ENCODE measurements around the gene ATP5MG. TPM values are rescaled to one million over a fixed set of nuclear protein-coding genes. Genes with fewer than 3 reads are reported as not detected.
A peak's percentile ranks its signal among the peaks of the same experiment; 100 is the strongest.

ATP5MG gene
- total RNA-seq, 1 experiment from 2014 or later = 205 TPM

DNA sequence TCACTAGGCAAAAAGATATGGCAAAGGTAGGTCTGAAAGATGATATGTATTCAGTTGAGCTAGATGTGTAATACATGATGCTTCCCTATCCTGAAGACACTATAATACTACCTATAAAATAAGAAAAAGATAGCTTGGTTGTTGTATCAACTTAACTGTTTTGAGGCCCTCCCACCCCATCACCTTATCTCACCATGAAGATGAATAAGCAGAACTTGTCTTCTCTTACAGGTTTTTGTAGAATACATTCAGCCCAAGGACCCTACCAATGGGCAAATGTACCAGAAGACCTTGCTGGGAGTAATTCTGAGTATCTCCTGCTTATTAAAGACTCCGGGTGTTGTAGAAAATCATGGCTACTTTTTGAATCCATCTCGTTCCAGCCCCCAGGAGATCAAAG is 28.1 kb upstream of the ATP5MG start:
- Histone ChIP-seq H2AFZ (ENCODE audit: low read depth, low read length, poor library complexity, severe bottlenecking) (no peak overlapping the region), H3K4me2 (ENCODE audit: low read length) (no peak overlapping the region), H3K36me3 (ENCODE audit: control insufficient read depth in 1 of 2, insufficient read depth in 2 of 2, low read length in 2 of 2) (peaks cover 50 to 55% of the 10 kb centered on the region in 2 experiments; a peak in 3 of 4 replicates), H3K4me3 (replicated peaks in 1 of 2; ENCODE audit: low read depth in 1 of 2, low read length in 2 of 2) (no peak overlapping the region), H3K4me1 (ENCODE audit: control insufficient read depth in 1 of 2, insufficient read depth in 2 of 2, low read length in 2 of 2) (no peaks in the 10 kb centered on the region), H3K9ac (ENCODE audit: low read length) (no peak overlapping the region), H4K20me1 (ENCODE audit: insufficient read depth) (no peaks in the 10 kb centered on the region), H3K27ac (ENCODE audit: low read depth, low read length) (no peak overlapping the region), H3K79me2 (ENCODE audit: insufficient read depth, low read length) (no peaks in the 10 kb centered on the region), H3K27me3 (ENCODE audit: insufficient read depth, low read length) (no peaks in the 10 kb centered on the region), H3K9me2 (ENCODE audit: insufficient read depth) (no peaks in the 10 kb centered on the region), H3K9me3 (ENCODE audit: control insufficient read depth in 1 of 2, insufficient read depth in 1 of 2, low read depth in 1 of 2, low read length in 2 of 2) (no peaks in the 10 kb centered on the region)
- no peak for DNase-seq (ENCODE audit: low read depth, low spot score)
- TF ChIP-seq EGR1 (IDR thresholded peaks at IDR 0.05; ENCODE audit: low read depth) (no peak), YY1 (IDR thresholded peaks at IDR 0.05; ENCODE audit: extremely low read depth, insufficient replicate concordance, low read depth, low read length) (no peak), ZFX (IDR thresholded peaks at IDR 0.05) (no peak), ZBTB33 (IDR thresholded peaks at IDR 0.05; ENCODE audit: extremely low read depth, insufficient replicate concordance, low read length) (no peak), SRF (IDR thresholded peaks at IDR 0.05; ENCODE audit: low read depth) (no peak), SP1 (IDR thresholded peaks at IDR 0.05; ENCODE audit: low read depth) (no peak), RAD21 (IDR thresholded peaks at IDR 0.05; ENCODE audit: low read depth) (no peak), TCF7L2 (IDR thresholded peaks at IDR 0.05; ENCODE audit: borderline replicate concordance, extremely low read depth, insufficient read depth, insufficient read length) (no peak), POLR2A (IDR thresholded peaks at IDR 0.05; ENCODE audit: borderline replicate concordance, extremely low read depth, insufficient read depth, insufficient read length) (no peak), CEBPB (IDR thresholded peaks at IDR 0.05; ENCODE audit: low read depth) (no peak)
- CTCF ChIA-PET = no interaction called here
- intact Hi-C loops (cut with micrococcal nuclease) = no loop called here
- ATAC-seq = no peak
- RAD21 ChIA-PET (ENCODE audit: low non-redundant PET in 1 of 2, low total read pairs in 2 of 2, uncharacterized antibody in 2 of 2, unreplicated experiment in 2 of 2) = no interaction called here
- POLR2A ChIA-PET = no interaction called here
- BruUV-seq (replicated peaks) = TSS peak; percentile 11
